H4 (cell line): ENCODE results near the gene LPXN. TPM values are rescaled to one million over a fixed set of nuclear protein-coding genes. Genes with fewer than 3 reads are reported as not detected.

ENCODE experiments used
- DNase-seq: peaks from one replicate; pipeline ENCODE4 v3.0.0-alpha.2; 2015; ENCODE audit warnings: low spot score
- total RNA-seq: library from RNA; depleted of rRNA; stranded (reverse); fragments of >200 nt; shearing (Covaris generic); gene quantifications from 2 replicates; pipeline ENCODE4 v1.2.3, GENCODE V29; 2014

Gene LPXN
- total RNA-seq, 1 experiment from 2014 or later = 10.7 TPM

DNA sequence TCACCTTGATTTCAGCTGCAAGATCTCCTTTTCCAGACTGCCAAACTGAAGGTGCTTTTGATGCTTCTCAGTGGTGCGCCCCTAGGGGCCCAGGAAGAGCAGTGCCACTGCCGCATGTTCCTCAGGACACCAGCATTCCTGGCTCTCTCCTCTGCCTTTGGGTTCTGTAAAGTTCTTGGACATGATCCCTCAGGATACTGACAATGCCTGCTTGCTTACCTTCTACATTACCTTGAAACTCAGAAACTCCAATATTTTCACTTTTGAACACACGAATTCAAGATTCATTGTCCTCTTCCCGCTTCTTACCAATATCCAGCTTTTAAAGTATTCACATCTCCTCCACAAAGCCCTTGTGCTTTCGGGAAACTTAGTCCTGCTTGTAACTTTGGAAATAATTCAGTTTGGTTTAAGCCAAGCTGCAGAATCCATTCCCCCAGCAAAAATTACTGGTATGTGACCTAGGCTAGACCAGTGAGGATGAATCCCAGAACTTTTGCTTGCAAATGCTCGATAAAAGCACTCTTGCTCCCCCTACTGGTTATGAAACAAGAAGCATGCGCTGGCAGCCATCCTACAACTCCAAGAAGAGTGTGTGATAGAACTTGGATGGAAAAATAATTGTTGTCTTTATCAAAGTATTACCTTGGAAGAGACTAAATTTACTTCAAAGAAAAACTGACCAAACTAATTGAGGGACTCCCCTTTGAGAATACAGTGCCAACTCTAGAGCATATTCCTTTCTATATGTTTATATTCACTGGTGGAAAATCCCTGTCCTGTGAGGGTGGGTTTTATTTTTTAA is 51.2 kb downstream of the LPXN start:
- DNase-seq = peak; percentile 74

DNA sequence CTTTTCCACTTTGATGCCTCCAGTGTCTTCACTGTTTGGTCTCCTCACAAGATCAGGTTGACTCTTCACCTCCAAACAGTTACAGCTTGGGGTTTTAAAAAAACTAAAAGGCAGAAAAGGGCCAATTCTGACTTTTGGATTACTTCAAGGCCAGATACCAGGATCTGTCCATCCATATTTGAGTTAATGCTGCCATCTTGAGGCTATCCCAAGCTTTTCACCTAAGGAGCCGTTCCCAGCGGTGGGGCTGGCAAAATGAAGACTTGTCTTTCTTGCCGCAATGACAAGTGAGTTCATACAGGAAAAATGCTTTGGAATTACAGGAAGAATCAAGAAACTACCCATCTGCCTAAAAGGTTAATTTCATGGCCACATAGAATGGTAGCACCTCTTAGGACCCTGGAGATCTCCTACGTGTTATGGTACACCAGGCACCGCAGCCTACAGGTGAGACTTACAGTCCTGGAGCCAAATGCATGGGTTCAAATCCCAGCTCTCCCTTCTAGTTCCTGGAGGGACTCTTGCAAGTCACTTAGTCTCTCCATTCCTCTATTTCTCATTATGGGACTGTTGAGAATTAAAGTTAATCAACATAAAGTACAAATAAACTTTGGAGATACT is 61.8 kb downstream of the LPXN start:
- peak; percentile 48 for DNase-seq

DNA sequence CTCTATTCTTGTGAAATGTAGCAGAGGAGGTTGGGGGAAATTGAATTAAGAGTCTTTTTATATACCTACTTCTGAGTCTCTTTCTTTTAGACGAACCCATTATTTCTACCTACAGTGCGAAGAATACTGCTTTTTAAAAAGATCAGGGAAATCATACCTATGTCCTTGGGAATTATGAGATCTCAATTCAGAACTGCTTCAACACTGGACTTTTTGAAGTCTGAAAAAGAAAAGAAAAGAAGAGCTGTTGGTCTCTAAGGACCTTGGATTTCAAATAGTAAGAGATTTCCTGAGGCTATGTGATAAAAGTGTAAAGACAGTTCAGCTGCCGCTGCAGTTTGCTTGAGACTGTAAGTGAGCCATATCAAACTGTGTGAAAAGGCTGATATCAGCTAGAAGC is 64.0 kb downstream of the LPXN start:
- DNase-seq = no peak

DNA sequence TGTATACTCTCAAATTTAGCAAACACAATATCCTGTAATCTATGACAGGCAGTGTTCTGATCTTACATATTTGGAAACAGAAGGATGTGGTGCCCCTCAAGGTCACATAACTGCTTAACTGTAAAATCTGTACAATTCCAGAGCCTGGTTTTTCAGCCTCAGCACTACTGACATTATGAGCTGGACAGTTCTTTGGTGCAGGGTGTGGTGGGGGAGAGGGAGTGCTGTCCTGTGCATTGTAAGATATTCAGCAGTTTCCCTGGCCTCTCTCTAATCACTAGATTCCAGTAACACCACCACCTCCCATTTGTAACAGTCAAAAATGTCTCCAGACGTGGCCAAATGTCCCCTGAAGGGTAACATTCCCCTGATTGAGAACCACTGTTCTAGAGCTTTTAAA is 65.9 kb downstream of the LPXN start:
- DNase-seq = no peak

DNA sequence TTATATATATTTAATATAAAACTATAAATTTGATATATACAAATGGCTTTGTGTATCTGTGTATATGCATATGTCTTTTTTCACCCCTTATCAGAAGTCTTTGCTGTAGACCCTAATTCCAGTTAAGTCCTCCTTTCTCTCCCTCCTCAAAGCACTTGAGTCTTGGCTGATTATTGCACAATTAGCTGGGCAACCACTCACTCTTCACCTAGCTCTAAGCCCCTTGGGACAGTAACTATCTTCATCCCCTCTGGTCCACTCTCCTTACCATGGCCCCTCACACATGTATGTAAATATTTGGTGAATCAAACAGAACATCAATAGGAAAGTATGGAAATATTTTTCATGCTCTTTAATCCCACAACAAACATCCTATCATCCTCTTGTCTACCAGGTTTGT is 66.8 kb downstream of the LPXN start:
- no peak for DNase-seq

DNA sequence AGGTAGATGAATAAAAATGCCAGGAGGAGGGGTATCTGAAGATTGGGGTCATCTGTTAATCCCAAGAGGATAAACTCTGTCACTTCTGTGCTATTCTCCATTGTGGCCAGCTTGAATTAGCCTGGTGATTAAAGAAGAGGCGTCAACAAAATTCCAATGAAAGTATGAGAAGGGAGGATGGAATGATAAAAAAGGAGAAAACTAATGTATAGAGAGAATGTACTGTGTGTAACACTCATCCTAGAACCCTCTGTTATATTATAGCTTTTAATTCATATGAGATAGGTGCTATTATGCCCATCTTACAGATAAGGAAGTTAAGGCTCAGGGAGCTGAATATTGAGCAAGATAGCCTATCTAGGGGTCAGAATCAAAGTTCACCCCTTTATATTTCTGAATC is 67.7 kb downstream of the LPXN start, which contains the start of gene OR5B21:
Gene OR5B21 (minus strand): TSS at position 101 of the 400 bp plus-strand sequence. CDS start 0 bp downstream, at position 101.
- DNase-seq = no peak

DNA sequence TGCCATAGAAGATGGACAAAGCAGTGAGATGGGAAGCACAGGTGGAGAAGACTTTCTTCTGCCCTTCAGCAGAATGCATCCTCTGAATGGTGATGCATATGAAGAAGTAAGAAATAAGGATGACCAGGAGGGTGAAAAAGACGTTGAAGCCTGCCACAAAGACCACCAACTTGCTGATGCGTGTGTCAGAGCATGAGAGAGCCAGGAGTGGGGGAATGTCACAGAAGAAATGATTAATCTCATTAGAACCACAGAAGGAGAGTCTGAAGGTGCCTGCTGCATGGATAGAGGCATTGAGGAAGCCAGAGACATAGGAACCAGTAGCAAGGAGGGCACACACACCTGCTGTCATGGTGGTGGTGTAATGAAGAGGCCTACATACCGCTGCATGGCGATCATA is 68.3 kb downstream of the LPXN start:
- no peak for DNase-seq

DNA sequence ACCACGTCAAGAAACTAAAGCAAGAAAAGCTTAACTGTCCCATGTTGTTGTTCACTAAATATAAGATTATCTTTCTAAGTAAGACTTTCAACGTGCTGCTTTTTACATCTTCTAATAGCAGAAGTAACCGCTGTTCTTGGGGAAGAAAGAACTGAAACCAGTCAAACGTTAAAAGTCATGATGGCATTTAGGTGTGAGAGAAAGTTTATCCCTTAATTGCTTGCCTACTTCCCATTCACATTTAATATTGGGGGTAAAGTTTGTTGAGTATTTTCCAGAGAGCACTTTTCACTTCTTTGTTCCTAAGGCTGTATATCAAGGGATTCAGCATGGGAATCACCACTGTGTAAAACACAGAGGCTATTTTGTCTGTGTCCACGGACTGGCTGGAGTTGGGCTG is 68.7 kb downstream of the LPXN start:
- no peak for DNase-seq

DNA sequence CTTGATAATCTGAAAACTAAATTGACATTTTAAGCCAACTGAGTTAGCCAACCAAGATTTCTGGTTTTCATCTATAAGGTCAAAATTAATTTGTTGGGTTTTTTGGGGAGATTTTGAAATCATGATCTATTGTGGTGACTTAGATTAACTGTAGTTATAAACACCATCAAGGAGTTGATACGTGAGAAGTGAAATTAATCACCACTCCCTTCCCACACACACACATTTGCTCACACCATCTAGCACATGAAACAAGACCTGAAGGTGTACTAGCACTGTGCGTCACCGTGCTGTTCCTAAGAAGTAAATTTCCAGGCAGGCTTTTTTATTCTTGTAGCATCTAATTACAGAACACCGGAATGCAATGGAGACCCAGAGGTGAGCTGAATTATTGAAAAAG is 69.8 kb downstream of the LPXN start:
- DNase-seq = no peak

DNA sequence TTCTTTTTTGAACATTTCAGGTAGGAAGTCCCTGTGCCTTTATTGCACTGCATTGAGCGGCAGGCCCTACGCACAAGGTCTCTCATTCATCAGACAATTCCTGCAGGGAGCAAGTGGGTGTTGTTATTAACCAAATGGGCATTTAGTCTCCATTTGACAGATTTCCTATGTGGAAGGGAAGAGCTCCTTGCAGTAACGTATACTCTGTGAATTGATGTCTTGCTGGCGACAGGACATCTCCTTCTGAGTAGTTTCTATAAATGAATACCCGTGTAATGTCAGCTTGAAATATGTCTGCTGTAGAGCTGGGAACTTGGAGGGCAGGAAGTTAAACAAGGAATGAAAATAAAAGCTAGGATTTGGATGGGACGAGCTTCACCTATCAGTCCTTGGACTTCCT is 71.4 kb downstream of the LPXN start:
- no peak for DNase-seq

DNA sequence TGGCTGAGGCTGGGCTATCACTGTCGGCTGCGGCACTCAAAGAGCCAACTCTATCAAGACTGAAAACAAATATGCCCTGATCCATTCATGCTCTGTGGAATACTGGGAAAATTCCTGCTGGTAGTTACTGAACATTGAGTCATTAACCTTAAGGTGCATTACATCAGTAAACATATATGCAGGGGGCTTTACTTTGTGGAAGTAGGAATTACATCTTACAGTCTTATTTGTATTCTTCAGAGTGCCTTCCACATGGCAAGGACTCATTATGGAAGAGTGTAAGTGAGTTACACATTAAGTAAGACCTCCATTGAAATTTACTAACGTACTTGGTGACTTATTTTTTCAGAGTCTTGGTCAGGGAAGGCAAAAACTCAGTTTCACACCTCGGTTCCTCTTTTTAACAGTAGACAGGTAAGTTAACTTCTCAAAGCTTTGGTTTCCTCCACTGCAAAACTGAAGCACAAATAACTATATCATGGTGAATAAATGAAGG is 72.2 kb downstream of the LPXN start:
- no peak for DNase-seq

DNA sequence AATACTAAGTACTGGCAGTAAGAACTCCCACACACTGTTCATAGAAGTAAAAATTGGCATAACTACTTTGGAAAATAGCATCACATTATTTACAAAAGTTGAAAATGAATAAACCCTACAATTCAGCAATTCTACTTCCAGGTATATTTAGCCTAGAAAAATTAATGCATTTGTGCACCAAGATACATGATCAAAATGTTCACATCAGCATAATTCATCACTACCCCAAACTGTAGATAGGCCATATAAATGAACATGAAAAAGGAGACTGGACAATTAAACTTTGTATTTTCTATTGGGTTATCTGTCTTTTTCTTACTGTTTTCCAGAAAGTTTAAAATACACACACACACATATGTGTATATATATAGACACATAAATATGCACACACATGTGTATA is 73.7 kb downstream of the LPXN start:
- DNase-seq = no peak

DNA sequence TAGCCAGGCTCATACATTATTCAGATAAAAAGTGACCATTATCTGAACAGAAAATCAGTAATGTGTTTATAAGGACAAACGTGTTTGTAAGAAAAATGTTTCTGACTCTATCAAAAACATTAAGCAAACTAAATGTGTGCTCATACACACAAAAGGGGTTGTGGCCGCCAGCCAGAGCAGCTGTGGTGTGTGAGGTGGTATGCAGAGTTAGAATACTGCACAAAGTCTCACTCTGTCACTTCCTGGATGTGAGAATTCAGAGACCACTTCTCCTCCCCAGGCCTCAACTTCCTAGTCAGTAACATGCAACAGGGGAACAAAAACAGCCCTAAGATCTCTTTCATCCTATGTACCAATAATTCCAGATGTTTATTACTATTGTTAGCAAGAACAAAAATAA is 77.2 kb downstream of the LPXN start:
- DNase-seq = no peak

DNA sequence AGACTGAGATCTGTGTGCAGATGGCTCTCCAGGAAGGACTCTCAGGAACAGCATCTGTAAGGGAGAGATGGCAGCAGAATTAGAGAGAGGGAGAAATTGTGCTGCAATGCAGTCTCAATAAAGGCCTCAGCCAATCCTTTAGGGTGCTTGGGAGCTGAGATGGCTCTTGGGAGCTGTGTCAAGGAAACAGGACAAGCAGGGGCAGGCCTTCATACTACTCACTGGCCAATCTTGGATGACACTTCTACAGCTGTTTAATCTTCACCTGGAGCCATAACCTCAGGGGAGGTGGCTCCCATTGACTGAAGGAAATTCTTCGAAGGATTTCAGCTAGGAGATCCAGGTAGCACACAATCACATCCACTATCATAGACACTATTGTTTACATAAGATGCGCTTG is 77.7 kb downstream of the LPXN start:
- DNase-seq = no peak

DNA sequence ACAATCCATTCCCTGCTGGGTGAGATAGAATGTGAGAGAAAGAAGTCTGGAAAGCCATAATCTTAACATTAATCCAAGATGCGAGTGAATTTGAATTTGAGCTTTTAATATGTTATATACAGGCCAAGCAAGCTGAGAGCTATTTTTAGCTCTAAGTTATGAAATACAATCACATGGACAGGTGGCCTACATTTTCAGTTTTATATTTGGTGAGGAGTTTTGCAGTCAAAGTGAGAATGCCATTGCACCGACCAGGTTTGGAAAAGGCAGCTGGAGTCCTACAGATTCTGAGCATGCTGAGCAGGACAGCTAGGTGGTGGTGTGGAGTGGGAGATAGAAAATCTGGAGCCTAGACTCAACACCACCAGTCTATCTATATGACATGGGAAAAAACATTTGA is 79.8 kb downstream of the LPXN start:
- no peak for DNase-seq

DNA sequence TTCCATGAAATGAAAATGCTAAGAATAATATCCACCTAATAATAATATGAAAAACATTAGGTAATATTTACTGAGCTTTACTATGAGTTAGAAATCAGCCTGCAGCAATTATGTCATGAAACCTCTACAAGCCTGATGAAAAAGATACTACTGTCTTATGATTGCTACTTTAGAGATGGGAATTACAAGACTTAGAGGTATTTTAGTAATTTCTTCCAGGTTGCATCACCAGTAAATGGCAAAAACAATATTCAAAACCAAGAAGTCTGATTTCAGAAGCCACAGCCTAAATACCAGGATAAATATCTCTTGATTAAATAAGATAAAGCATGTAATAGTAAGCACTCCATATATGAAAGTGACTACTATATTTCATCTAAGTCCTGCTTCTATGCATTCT is 81.6 kb downstream of the LPXN start:
- no peak for DNase-seq

DNA sequence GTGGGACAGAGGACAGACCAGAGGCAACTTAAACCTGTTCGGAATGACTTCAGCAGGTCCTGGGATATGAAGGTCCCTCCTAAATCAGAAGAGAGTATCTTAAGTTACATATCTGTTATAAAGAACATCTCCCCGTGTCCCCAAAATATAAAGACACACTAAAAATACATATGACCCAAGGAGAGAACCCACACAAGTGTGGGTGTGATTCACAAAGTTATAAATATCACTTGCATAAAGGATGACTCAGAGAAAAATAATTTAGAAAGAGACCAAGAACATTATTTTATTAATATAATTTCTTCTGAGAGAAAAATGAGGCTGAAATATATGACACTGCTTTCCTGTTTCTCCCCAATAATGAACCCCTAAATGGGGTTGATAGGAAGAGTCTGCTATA is 82.0 kb downstream of the LPXN start:
- DNase-seq = no peak

DNA sequence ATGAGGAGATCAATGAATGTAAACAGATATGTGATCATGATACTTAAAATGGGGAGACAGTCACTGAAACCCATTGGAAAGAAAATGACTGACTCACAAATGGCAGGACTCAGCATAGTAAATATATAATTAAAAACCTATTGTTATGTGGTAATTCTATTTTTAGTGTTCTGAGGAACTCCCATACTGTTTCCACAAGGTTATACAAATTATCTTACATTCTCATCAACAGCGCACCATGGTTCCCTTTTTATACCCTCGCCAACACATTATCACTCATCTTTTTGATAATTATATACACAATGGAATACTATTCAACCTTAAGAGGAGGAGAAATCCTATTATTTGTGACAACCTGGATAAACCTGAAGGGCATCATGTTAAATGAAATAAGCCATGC is 84.8 kb downstream of the LPXN start:
- no peak for DNase-seq

DNA sequence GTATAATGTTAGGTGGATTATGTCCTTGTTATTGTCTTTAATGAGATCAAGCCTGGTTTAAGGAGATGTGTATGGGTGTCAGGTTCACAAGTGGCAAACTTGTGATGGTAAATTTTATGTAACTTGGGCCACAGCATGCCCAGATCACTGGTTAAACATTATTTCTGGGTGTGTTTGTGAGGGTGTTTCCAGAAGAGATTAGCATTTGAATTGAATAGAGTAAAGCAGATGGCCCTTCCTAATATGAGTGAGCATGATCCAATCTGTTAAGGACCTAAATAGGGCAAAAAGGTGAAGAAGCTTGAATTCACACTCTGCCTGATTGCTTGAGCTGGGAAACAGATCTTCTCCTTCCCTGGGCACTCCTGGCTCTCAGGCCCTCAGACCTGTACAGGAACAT is 88.5 kb downstream of the LPXN start:
- DNase-seq = no peak

DNA sequence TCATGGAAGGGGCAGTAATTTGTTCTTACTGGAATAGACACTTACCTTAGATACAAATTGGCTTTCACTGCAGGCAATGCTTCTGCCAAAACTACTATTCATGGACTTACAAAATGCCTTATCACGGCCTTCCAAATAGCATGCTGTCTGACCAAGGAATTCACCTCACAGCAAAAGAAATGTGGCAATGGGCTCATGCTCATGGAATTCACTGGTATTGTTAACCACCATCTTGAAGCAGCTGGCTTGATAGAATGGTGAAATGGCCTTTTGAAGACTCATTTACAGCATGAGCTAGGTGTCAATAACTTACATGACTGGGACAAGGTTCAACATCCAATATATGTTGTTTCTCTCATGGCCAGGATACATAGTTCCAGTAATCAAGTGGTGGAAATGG is 89.7 kb downstream of the LPXN start:
- no peak for DNase-seq
